Ascending aorta (tissue), 2 donors: Measurements from ENCODE around the gene ART4. TPM values are rescaled to one million over a fixed set of nuclear protein-coding genes. Genes with fewer than 3 reads are reported as not detected.
A peak's percentile ranks its signal among the peaks of the same experiment; 100 is the strongest.

ENCODE experiments used
- DNase-seq, 2 donors: peaks; one replicate each; pipeline ENCODE4 v3.0.0-alpha.2; 2019; ENCODE audit warnings: low spot score in 2 of 2
- H3K27ac ChIP-seq, 2 donors: fragments of 200-600 bp; sonication (generic); one replicate each; pipeline ENCODE4 v1.5.1; 2016 to 2017; ENCODE audit warnings: mild to moderate bottlenecking in 1 of 2
- H3K27me3 ChIP-seq: fragments of 200-600 bp; sonication (generic); one replicate; pipeline ENCODE4 v1.5.1; 2017
- H3K36me3 ChIP-seq, 2 donors: fragments of 200-600 bp; sonication (generic); one replicate each; pipeline ENCODE4 v1.5.1; 2016
- H3K4me1 ChIP-seq, 2 donors: fragments of 200-600 bp; sonication (generic); one replicate each; pipeline ENCODE4 v1.5.1; 2016 to 2017; ENCODE audit warnings: mild to moderate bottlenecking in 1 of 2
- H3K4me3 ChIP-seq, 2 donors: fragments of 200-600 bp; sonication (generic); one replicate each; pipeline ENCODE4 v1.5.1; 2016 to 2017; ENCODE audit warnings: mild to moderate bottlenecking in 1 of 2
- H3K9me3 ChIP-seq, 2 donors: fragments of 200-600 bp; sonication (generic); one replicate each; pipeline ENCODE4 v1.5.1; 2016
- intact Hi-C: fragments of 100-400 bp; cut with DNase I; formaldehyde crosslinking; loops from one replicate; pipeline ENCODE4 v1.15.1; 2023
- total RNA-seq: library from RNA; depleted of rRNA; stranded (reverse); fragments of >200 nt; gene quantifications from one replicate; pipeline ENCODE4 v1.1.0, GENCODE V29; 2016
- TF ChIP-seq, protein P1 (sequence below), 3 experiments: fragments of 200-600 bp in 2 of 3; fragments of 450-650 bp in 1 of 3; sonication (generic) in 2 of 3; IDR thresholded peaks; one replicate each; pipeline ENCODE4 v1.5.1; 2016 to 2019; ENCODE audit warnings: antibody characterized with exemption in 3 of 3, mild to moderate bottlenecking in 1 of 3, moderate library complexity in 1 of 3

ART4 gene
- total RNA-seq, 1 donor from 2014 or later, result 40.4 TPM

DNA sequence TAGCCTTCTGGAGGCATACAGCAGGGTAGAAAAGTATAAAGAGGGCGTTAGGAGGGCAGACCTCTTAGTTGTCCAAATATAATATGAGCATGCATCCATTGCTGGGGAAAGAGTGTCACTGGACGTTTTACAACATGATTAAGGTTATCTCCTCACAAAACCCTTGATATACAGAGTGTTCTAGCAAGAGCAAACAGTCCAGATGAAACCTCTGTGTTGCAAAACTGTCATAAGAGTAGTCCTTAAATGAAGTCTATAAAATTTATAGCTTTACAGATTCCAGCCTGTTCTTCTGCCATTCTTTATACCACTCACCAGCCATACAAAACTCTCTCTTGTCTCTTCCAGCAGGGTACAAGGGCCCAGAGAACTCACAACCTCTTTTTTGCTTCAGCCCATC, 61.8 kb downstream of the ART4 start:
- intact Hi-C loops, result no loop called here
- Histone ChIP-seq H3K9me3 (no peaks in the 10 kb centered on the region), H3K4me3 (no peak overlapping the region), H3K4me1 (peaks cover 0 to 11% of the 10 kb centered on the region in 2 donors), H3K36me3 (peaks cover 4 to 15% of the 10 kb centered on the region in 2 donors), H3K27me3 (no peaks in the 10 kb centered on the region), H3K27ac (peak overlapping the region; percentile 43 to 47)
- DNase-seq, result no peak
- TF ChIP-seq, protein P1, sequence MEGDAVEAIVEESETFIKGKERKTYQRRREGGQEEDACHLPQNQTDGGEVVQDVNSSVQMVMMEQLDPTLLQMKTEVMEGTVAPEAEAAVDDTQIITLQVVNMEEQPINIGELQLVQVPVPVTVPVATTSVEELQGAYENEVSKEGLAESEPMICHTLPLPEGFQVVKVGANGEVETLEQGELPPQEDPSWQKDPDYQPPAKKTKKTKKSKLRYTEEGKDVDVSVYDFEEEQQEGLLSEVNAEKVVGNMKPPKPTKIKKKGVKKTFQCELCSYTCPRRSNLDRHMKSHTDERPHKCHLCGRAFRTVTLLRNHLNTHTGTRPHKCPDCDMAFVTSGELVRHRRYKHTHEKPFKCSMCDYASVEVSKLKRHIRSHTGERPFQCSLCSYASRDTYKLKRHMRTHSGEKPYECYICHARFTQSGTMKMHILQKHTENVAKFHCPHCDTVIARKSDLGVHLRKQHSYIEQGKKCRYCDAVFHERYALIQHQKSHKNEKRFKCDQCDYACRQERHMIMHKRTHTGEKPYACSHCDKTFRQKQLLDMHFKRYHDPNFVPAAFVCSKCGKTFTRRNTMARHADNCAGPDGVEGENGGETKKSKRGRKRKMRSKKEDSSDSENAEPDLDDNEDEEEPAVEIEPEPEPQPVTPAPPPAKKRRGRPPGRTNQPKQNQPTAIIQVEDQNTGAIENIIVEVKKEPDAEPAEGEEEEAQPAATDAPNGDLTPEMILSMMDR (IDR thresholded peaks at IDR 0.05), result no peak

DNA sequence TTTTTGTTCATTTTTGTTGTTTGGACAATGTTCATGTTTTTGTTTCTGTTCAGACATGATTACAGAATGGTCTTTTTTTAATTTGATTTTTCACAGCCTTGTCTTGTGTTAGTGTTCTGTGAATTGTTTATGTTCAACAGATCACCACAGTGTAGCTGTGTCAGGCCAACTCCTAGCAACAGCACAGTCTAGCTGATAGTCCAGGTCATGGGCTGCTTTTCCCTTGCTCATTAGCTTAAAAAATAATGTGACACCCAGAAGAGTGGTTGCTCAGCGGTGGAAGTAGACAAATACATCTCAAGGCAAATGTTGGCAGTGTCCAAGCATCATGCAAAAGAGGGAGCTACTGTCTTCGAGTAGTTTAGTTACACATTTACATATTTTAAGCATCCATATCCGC, 62.5 kb downstream of the ART4 start:
- TF ChIP-seq, protein P1 (IDR thresholded peaks at IDR 0.05), result no peak
- no peaks in the 10 kb centered on the region for H3K27me3 ChIP-seq
- H3K4me3 ChIP-seq, result no peak overlapping the region
- peaks cover 4 to 15% of the 10 kb centered on the region in 2 donors for H3K36me3 ChIP-seq
- H3K4me1 ChIP-seq, result peaks cover 0 to 11% of the 10 kb centered on the region in 2 donors
- H3K9me3 ChIP-seq, result no peaks in the 10 kb centered on the region
- intact Hi-C loops, result no loop called here
- DNase-seq, result no peak
- H3K27ac ChIP-seq, result no peak overlapping the region

DNA sequence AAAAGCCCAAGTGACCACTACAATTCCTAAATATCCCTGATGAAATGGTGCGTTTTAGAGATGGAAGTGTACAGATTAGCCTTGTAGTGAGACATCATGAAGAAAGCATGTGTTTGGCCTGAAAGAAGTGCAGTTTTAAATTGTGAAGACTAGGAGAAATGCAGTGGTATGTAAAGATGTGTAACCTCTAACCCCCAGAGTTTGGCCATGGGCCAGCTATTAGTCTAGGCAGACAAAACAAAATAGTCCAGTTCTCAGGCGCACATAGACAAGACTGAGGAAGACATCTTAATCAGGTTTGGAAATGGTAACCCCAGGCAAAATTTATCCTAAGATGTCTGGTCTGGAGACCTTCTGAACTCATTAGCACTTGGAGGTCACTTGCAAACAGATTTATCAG, 63.5 kb downstream of the ART4 start:
- TF ChIP-seq, protein P1 (IDR thresholded peaks at IDR 0.05), result no peak
- peaks cover 0 to 8% of the 10 kb centered on the region in 2 donors for H3K36me3 ChIP-seq
- no peak overlapping the region for H3K4me3 ChIP-seq
- no peak overlapping the region for H3K27ac ChIP-seq
- intact Hi-C loops, result loop anchor here (5.0 to 10.0 kb wide), 4 partner anchors 215 to 1888 kb away; partner anchors contain the start of gene GPRC5A
- peaks cover 0 to 11% of the 10 kb centered on the region in 2 donors for H3K4me1 ChIP-seq
- no peaks in the 10 kb centered on the region for H3K27me3 ChIP-seq
- H3K9me3 ChIP-seq, result no peaks in the 10 kb centered on the region
- DNase-seq, result no peak

DNA sequence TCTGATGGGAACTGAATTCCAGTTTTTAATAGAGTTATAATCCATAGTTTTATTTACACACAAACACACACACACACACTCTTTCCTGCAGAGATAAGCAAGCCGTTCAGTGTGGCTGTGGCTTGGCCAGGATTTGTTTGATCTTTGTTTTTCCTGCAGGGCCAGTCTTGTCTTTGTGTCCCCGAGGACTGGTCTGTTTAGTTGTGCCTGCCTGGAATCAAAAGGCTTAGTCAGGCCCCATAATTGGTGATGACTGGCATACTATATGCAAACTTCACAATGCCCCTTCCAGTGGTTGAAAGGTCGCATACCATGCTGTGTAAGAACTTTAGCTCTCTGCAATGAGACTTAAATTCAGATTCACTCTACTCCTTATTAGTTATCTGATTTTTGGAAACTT, 66.1 kb downstream of the ART4 start:
- Histone ChIP-seq H3K4me1 (peaks cover 0 to 11% of the 10 kb centered on the region in 2 donors), H3K36me3 (no peaks in the 10 kb centered on the region), H3K9me3 (no peaks in the 10 kb centered on the region), H3K27me3 (no peaks in the 10 kb centered on the region), H3K27ac (peak overlapping the region; percentile 99), H3K4me3 (peak overlapping the region; percentile 78 to 87)
- intact Hi-C loops, result loop anchor here (2.0 to 10.0 kb wide), 5 partner anchors 68 to 1885 kb away; partner anchors contain the start of gene GPRC5A
- TF ChIP-seq, protein P1 (IDR thresholded peaks at IDR 0.05), result no peak
- DNase-seq, result no peak

DNA sequence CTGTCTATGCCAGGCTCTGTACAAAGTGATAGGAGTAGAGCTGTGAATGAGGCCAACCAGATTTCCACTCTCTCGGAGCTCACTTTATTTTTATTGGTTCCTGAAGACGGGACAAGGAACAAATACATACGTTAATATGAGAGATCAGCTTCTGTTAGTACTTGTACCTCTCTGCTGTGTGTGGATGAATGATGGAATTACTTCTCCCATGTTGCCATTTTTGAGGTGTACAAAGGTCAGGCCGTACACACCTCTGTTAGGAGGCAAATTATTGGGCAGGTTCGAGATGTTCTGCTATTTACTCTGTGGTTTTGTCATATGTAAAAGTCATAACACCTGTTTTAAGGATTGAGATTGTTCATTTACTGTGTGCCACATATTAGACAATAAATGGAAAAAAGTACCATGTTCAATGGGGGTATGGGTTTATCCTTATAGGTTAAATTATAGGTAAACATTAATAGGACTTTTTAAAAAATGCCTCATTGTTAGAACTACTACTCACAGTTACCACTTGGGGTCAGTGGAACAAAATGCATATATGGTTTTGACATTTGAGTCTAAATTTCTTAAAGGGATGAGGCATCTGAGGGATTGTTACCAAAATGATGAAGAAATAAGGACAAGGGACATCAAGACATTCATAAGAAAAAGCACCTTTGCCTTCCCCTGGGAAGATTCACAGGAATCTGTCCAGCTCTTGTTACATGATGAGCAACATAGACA, 66.9 kb downstream of the ART4 start:
- intact Hi-C loops, result loop anchor here (2.0 to 10.0 kb wide), 5 partner anchors 68 to 1884 kb away; partner anchors contain the start of gene GPRC5A
- Histone ChIP-seq H3K9me3 (no peaks in the 10 kb centered on the region), H3K4me1 (peaks cover 0 to 16% of the 10 kb centered on the region in 2 donors), H3K27me3 (no peaks in the 10 kb centered on the region), H3K4me3 (peak overlapping the region; percentile 78 to 87), H3K27ac (peak overlapping the region; percentile 99), H3K36me3 (no peaks in the 10 kb centered on the region)
- TF ChIP-seq, protein P1 (IDR thresholded peaks at IDR 0.05), result peak in 1 of 3 experiments; percentile 17
- DNase-seq, result no peak
